Embryonic facial prominence (tissue), 1 donor: ENCODE data around the gene GPR68.
A peak's percentile ranks its signal among the peaks of the same experiment; 100 is the strongest.

Source experiments
- DNase-seq: peaks from one replicate; pipeline ENCODE4 v3.0.0-alpha.2; 2016; ENCODE audit errors: extremely low spot score

GPR68 gene, protein sequence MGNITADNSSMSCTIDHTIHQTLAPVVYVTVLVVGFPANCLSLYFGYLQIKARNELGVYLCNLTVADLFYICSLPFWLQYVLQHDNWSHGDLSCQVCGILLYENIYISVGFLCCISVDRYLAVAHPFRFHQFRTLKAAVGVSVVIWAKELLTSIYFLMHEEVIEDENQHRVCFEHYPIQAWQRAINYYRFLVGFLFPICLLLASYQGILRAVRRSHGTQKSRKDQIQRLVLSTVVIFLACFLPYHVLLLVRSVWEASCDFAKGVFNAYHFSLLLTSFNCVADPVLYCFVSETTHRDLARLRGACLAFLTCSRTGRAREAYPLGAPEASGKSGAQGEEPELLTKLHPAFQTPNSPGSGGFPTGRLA

DNA sequence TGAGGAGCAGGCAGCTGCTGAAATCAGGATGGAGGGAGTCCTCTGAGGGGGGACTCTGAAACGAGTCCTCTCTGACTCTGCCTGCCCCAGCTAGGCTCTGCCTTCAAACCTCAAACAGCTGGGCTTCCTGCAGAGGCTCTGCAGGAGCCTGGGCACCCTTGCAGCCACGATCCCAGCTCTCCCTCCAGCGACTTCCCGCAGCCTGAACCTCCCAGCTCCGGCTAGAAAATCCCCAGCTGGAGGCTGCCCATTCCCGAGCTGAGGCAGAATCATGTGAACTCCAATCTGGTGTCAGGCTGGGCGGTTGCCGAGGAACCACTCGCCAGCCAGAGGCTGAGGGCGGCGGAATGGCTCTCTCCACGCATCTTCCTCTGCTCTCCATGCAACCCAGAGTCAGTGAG, at the start of gene GPR68:
Gene GPR68, minus strand, starts transcription at position 204 of the 401 bp plus-strand sequence. CDS start 9,654 bp downstream, outside the sequence.
- no peak for DNase-seq

DNA sequence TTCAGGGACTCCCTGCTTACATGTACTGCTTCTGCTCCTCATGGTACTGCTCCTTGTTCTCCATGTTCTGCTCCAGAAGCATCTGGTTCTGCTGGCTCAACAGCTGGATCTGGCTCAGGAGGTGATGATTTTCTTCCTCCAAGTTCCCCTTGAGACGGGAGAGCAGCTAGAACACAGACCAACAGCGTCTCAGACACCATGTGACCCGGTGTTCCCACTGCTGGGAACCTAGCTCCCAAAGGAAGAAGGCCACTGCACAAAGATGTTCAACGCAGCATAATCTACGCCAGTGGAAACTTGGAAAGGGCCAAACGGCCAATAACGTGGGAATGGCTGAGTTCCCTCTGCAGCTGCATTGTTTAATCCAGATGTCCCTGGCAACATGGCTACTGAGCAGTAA, 49.6 kb upstream of the GPR68 start:
- no peak for DNase-seq

DNA sequence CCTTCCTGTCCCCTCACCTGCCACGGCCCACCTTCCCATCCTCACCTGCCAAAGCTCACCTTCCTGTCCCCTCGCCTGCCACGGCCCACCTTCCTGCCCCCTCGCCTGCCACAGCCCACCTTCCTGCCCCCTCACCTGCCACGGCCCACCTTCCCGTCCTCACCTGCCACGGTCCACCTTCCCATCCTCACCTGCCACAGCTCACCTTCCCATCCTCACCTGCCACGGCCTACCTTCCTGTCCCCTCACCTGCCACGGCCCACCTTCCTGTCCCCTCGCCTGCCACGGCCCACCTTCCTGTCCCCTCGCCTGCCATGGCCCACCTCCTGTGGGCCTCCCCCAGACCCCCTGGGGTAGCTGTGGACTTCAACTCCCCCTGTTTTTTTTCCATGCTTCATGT, 48.8 kb upstream of the GPR68 start:
- DNase-seq = no peak

DNA sequence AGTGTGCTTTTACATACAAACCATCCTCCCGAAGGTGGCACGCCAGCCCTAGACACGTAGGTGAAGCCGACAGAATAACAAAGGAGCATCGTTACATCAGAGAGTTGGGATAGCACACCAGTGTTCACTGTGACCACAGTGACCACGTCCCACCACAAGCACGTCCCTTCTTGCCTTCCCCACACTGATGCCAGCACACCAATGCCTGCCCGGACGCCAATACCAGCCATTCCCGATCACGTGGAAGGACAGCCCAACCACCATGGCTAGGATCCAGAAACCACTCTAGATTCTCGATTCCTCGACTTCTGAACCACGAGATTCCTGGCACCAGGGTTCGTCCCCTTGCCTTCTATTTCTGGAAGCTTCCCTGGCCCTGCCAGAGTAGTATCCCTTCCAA, 48.0 kb upstream of the GPR68 start:
- no peak for DNase-seq

DNA sequence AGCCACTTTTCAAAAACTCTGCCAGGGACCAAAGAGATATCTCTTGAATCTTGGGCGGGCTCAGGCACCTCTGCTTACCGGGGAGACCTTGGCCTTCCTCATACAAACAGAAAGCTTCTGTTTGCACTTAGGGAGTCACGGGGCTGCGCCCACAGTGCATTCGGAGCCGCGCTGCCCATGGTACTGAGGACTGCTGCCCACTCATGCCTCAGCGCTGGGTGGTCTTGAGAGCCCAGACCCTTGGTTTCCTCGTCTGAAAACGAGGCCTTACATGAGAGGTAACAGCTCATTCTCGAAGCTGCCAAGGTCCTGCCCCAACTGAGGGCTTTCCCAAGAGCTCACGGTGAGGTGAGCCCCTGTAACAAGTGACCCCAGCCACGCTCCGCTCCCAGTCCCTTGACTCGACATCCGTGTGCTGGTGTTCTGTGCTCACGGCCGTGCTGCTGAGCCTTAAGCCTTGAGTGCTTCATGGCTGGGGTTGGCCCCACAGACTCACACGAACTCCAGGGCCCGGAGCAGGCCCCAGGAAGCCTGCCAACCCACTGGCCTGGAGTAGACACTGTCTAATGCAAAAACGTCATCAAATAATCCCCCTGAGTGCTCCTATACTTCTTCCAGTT, 47.4 kb upstream of the GPR68 start:
- no peak for DNase-seq

DNA sequence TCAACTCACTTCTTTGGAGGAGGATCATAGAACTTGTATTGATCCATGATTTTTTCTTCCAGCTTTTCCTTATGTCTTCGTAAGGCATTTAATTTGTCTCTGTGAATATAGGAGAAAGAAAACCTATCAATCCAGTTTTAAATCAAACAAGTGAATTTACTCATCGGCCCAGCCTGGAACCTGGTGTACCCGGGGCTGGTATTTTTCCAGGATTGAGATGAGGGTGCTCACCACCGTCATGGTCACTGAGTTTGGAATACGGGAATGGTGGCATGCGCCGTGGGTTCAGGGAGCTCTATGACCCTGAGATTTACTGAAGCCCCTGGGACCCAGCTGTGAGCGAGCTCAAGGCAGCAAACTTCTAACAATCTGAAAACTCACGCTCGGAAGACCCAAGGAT, 46.5 kb upstream of the GPR68 start:
- no peak for DNase-seq

DNA sequence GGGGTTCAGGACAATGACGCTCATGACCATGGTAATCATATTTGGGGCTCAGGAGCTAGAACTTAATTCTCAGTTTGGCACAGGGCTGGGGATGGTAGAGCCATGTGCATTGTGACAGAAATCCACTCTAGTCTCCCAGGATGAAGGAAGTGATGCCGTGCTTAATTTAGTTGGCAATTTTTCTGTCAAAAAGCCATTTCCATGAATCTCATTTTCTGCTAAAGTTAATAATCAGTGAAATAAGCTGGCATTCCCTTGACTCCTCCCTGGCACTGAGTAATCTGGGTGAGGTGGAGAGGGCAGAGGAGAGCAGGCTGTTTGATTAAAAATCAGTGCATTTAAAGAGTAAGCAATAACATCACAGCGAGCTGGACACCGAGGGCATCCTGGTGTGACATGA, 45.0 kb upstream of the GPR68 start:
- no peak for DNase-seq

DNA sequence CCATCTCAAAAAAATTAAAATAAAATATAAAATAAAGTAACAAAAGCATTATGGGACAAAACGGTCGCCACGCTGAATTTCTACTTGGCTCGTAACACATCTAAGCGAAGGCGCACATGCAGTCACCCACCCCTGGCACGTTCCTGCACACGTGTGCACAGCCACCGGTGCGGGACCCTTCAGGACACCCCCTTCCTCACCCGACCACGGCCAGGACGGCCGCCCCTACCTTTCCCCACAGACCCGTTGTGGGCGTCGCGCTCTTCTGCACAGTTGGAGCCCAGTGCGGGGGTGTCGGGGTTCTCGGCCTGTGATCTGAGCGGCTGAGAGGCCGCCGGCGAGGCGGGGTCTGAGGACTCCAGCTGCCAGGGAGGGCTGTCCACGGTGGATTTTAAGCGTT, 44.4 kb upstream of the GPR68 start:
- DNase-seq = no peak

DNA sequence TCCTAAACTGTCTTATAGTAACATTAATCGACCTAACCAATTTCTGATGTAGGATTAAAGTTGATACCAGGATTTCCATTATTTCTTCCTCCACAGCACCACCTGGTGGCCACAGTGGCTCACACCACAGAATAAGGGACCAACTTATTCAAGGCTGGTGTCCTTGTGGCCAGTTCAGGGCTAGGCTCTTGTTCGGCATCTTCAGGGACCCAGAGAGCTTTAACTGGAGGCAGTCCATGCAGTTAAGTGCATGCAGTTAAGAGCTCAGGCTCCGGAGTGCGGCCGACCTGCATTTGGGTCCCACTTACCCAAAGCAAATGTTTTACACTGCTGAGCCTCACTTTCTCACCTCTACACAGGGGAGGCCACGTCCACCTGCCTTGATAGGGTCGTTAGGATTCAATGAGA, 42.0 kb upstream of the GPR68 start:
- DNase-seq = peak; percentile 23

DNA sequence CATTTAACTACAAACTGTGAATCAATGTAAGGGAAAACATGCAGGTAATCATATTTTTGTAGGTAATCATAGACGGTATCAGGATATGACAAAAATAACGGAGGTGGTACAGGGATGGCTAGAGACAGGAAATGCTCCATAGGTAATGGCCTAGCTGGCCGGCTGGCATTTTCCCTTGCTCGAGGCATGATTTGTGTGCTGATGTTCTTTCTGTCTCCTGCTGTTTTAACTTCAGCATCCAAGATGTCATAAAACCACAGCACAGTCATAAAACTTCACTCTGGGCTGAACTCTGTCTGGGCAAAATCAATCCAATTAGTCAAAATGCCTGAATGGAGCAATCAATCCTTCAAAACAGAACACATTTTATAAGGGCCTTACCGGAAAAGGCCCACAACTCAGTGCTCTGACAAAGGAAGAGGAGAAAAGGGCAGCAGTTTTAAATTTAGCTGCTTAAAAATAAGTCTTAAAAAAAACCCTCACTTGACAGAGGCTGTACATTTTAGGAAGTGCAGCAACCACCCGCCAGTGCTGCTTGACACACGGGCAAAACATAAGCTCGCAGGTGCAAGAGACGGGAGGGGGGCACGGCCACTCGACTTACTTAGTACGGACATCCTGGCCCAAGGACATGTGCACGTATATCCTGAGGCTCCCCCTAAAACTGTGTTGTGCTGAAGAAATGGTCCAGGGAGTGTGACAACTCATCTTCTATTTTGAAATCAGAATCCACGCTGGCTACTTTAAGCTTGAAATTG, 40.5 kb upstream of the GPR68 start:
- no peak for DNase-seq

DNA sequence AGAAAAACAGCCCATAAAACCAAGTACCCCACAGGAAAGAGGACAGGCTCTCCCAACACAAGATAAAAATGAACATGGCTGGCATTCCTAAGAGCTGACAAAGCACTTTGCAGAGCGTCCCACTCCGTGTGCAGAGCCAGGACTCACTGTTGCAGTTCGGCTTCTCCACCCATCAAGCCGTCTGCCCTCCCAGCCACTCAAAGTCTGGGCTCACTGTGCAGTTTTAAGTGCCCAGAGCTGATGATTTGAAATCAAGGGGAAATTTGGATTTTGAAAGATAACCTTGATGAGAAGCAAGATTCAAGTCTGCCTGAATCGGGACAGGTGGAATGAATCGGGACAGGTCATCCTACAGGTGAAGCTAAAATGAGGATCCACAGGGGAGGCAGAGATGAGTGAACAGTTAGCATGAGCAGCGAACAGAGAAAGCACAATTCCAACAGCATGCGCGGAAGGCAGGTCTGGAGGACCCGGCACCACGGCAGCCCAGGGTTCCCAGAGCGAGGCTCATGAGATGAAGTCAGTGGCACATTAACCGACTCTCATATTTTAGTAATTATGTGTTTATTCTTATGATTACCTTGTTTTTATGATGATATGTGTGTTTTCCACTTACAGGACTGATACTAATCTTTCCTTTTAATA, 39.8 kb upstream of the GPR68 start:
- no peak for DNase-seq

DNA sequence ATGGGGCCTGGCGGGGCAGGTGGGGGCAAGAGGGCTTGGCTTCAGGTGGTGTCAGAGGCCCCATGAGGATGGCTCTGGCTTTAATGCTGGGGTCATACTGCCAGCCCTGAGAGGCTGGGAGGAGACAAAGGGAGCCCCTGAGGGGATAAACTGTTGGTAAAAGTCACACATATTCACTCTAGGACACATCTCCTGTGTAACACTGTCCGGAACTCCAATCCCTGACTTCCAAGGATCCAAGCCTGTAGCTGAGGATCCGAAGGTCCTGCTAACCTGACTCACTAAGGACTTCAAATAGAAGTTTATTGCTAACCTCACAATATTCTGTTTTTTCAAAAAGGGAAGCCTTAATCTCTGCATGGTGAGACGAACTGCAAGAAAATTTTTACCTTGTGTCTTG, 39.2 kb upstream of the GPR68 start:
- DNase-seq = no peak

DNA sequence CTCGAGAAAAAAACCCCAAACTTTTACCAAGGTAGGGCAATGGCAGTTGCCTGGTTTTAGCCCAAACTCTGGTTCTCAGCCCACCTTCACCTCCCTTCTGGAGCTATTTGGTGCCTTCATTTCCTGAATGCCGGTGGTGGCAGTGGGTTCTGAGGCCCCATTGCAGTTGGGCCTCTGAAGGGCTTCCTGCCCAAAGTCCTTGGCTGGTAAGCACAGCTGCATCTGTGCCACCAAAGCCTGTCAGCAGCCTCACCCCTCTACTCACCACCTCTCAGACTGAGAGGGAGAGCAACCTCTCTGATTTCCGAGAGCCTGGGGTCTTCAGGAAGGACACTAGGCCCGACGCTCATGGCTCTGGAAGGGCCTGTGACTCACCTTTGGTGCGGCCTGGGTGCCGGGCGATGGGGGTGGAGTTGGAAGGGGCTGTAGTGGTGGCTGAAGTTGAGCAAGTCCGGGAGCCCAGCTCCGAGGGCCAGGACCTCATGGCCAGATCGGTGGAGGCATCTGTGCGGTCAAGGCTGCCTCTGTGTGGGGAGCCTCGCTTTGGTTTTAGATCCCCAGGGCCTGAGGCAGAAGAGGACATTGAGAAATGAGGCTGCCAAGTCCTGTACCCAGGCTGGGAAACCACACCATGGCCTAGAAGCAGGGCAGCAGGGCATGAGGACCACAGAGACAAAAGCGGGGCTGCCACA, 38.6 kb upstream of the GPR68 start:
- no peak for DNase-seq

DNA sequence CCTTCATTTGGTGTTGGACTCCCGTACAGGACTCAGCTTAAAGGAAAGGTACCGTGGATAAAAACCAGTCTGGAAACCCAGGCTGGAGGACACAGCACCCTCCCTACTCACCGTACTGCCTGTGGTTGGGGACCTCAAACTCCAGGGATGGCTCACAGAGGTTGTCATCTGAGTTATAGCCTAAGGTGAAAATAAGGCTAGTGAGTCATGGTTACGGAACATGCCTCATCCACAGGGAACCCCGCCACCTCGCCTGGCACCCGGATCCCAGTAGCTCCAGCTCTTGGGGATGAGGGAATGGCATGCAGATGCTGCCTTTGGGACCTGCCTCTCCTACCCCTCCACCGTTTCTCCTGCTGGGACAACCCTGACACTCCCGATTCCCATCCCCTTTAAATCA, 36.8 kb upstream of the GPR68 start:
- no peak for DNase-seq

DNA sequence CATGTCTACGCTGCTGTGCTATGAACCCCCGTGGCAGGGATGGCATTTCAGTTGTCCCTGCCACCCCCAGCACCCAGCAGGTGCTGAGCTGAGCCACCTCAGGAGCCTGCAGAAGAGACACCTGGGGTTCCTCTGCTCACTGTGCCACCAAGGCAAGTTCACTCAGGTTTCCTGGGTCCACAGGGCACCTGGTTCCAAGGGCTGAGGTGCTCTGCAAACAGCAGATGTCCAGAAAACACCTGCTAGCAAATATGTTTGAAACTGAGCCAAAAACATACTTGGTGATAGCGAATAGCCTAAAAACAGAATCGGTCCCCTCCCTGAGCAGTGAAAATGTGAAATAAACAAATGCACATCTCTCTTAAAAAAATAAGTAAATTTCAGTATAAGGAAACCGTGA, 35.6 kb upstream of the GPR68 start:
- no peak for DNase-seq

DNA sequence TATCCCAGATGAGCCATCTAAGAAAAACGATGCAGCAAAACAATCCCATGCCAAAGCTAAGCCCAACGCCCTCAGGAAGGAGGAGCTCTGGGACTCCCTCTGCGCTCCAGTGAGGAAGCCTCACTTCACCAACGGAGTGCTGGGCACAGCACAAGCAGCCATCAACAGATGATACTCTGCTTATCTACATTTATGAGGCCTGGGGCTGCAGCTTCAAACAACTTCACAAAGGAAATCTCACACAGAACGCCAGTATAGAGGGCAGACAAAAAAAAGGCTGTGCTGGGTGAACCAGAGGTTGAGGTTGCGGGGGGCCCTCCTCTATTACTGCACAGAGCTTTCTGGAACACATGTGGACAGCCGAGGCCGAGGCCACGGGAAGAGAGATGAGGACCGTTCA, 34.9 kb upstream of the GPR68 start:
- DNase-seq = no peak

DNA sequence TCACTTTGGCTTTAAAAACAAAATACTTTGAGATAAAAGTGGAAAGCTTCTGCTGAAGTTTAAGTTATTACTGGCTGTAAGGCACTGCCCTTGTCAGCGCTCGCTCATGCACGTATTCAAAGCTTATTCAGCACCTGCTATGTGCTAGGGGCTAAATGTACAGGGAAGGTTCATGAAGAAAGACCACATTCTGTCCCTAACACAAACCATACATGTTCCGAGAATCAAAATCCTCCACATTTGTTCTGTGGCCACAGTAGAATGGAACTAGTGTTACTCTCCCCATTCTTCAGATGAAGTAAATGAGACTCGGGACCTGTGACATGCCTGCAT, 33.8 kb upstream of the GPR68 start:
- DNase-seq = no peak

DNA sequence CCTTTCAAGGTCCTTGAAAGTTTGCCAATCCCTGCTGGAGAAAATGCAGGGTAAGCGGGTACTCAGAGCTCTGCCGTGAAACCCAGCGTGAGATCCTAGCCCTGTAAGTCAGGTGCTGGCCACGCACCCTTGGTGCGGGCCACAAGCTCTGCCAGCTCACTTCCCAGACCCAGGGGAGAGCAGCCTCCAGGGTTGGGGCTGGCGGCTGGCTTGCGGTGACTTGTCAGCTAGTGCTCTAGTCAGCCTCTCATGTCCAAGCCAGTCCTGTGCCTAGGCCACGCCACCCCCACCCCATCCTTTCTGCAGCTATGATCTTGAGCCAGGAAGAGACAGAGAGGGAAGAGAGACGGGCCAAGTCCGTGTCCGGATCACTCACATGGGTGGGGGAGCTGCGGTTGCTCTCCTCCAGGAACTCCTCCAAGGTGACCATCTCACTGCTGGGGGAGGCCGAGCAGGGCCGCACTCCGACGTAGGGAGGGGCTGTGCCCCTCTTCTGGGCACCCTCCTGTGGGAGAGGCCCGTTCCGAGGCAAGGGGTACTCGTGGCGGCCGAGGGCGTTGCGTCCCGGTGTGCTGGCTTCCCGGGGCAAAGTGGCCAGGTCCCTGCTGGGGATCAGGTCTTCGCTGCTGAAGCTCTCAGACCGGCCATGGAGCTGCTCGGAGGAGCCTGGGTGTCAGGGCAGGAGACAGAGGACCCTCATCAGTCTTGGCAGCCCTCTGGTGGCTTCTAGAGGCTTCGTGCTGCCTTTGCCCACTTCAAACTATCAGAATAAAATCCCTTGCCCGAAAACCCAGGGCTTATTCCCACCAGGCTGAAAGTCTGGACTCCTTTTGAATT, 33.3 kb upstream of the GPR68 start:
- DNase-seq = no peak

DNA sequence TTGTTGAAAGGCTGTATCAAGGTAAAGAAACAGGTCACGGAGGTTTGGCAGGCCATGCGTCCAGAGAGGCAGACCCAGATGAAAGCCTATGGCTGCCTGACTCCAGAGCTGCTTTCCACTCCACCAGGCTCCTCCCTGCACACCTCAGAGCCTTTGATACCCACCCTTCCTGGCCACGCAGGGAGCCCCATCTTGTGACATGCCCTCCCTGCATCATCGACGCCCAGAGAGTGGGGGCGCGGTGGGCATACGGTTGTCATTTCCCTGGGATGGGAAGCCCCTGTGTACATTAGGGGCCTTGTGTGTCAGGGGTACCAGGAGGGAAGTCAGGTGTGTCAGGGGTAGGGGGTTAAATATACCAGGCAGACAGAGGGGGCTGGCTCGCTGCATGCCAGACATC, 30.3 kb upstream of the GPR68 start:
- no peak for DNase-seq

DNA sequence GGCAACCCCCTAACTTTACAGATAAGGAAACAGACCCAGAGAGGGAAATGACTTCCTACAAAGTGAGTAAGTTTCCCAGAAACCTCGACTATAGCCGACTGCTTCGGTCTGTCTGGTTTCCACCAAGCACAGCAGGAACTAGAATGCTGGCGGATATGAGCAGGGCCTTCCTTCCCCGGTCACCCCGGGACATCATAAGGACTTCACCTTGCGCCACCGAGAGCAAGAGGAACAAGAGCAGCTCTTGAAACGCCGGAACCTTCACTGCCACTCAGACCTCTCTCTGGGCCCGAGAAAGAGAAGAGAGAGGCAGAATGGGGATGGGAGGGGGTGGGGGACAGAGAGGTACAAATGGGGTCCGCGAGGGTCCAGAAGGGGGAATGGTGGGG, 29.4 kb upstream of the GPR68 start:
- no peak for DNase-seq

DNA sequence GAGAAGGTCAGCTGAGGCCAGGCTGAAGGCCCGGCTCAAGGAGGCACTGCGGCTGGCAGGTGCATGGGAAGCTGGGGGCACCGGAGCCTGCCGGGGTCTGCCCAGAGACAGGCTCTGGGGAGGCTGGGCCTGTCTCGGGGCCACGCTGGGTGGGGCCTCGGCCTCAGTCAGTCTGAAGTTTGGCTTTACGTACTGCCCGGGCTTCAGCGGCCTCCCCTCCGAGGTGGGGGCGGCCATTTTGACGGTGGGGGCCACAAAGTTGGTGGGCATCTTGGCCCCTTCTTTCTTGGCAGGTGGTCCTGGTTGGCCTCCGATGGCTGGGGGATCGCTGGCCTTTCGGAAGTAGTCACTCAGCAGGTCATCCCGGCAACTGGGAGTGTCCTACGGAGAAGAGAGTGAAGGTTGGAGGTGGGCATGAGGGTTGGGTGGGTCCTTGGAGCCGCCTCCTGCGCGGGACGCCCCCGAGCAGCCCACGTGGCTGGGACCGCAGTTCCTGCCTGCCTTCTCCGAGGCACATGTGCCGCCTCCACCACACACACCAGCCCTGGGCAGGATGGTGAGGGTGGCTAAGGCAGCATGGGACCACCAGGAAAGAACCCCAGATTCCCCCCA, 28.9 kb upstream of the GPR68 start:
- no peak for DNase-seq
